CD1c-positive myeloid dendritic cell (primary cell): Measurements from ENCODE around the gene SLX4.

Experiments
- DNase-seq: peaks from one replicate; pipeline ENCODE4 v3.0.0-alpha.2; 2016; ENCODE audit errors: extremely low spot score

SLX4 gene

GRCh38 chr16:3582276-3583165 is 28.9 kb downstream of the SLX4 start:
- no peak for DNase-seq

GRCh38 chr16:3581392-3581791 is 30.0 kb downstream of the SLX4 start:
- no peak for DNase-seq

- DNase-seq, result no peak
Observed at GRCh38 chr16:3580686-3581085, 30.7 kb downstream of the SLX4 start.

- DNase-seq, result peak; percentile 42
Observed at GRCh38 chr16:3580251-3580651, 31.2 kb downstream of the SLX4 start.

GRCh38 chr16:3579776-3580175 is 31.6 kb downstream of the SLX4 start:
- no peak for DNase-seq

GRCh38 chr16:3578610-3579551 is 32.5 kb downstream of the SLX4 start:
- peak; percentile 14 for DNase-seq

- DNase-seq, result no peak
Observed at GRCh38 chr16:3578121-3578520, 33.3 kb downstream of the SLX4 start.

GRCh38 chr16:3577302-3577752 is 34.1 kb downstream of the SLX4 start, which contains the start of gene NLRC3:
NLRC3 (minus strand) TSS chr16:3577403; CDS start chr16:3565036, 12,367 bp downstream.
- peak; percentile 16 for DNase-seq

GRCh38 chr16:3576211-3576610 is 35.2 kb downstream of the SLX4 start:
- no peak for DNase-seq

GRCh38 chr16:3575491-3575890 is 35.9 kb downstream of the SLX4 start:
- DNase-seq, result no peak

GRCh38 chr16:3574195-3574594 is 37.2 kb downstream of the SLX4 start:
- no peak for DNase-seq

GRCh38 chr16:3573146-3573815 is 38.1 kb downstream of the SLX4 start:
- no peak for DNase-seq

- no peak for DNase-seq
Observed at GRCh38 chr16:3570420-3571062, 40.9 kb downstream of the SLX4 start.

GRCh38 chr16:3569851-3570250 is 41.6 kb downstream of the SLX4 start:
- DNase-seq, result no peak

GRCh38 chr16:3566990-3567389 is 44.4 kb downstream of the SLX4 start:
- no peak for DNase-seq

GRCh38 chr16:3564889-3565141 is 46.6 kb downstream of the SLX4 start:
- no peak for DNase-seq

GRCh38 chr16:3564130-3564888 is 47.1 kb downstream of the SLX4 start:
- no peak for DNase-seq

- no peak for DNase-seq
Observed at GRCh38 chr16:3562914-3563480, 48.4 kb downstream of the SLX4 start.

GRCh38 chr16:3561626-3562025 is 49.8 kb downstream of the SLX4 start:
- DNase-seq, result no peak

- no peak for DNase-seq
Observed at GRCh38 chr16:3554351-3554928, 57.0 kb downstream of the SLX4 start.
